Neuronal stem cell (in vitro differentiated cells): ENCODE measurements around the gene MRM2.

Experiments used
- DNase-seq: peaks from one replicate; pipeline ENCODE4 v3.0.0-alpha.2; 2013; ENCODE audit warnings: low spot score
- H2AFZ ChIP-seq: one replicate; pipeline ENCODE4 v1.6.1; 2013; ENCODE audit warnings: mild to moderate bottlenecking, low read length, inconsistent platforms
- H2AK5ac ChIP-seq: 2 replicates; pipeline ENCODE4 v1.6.1; 2013; ENCODE audit warnings: low read depth, mild to moderate bottlenecking, inconsistent platforms, low read length, moderate library complexity, mixed read lengths
- H2BK120ac ChIP-seq: 2 replicates; pipeline ENCODE4 v1.6.1; 2013; ENCODE audit warnings: low read depth, mild to moderate bottlenecking, inconsistent platforms, low read length, moderate library complexity, mixed read lengths
- H2BK12ac ChIP-seq: one replicate; pipeline ENCODE4 v1.6.1; 2013; ENCODE audit warnings: low read length, inconsistent platforms
- H2BK15ac ChIP-seq: 2 replicates; pipeline ENCODE4 v1.6.1; 2013; ENCODE audit warnings: mild to moderate bottlenecking, low read length, inconsistent platforms, mixed read lengths
- H2BK5ac ChIP-seq: one replicate; pipeline ENCODE4 v1.6.1; 2013; ENCODE audit warnings: inconsistent platforms, mild to moderate bottlenecking, low read length, moderate library complexity
- H3K14ac ChIP-seq: one replicate; pipeline ENCODE4 v1.6.1; 2013; ENCODE audit warnings: low read length, inconsistent platforms
- H3K18ac ChIP-seq: 2 replicates; pipeline ENCODE4 v1.6.1; 2013; ENCODE audit warnings: low read length, inconsistent platforms
- H3K23ac ChIP-seq: 2 replicates; pipeline ENCODE4 v1.6.1; 2013; ENCODE audit warnings: low read depth, mild to moderate bottlenecking, mixed read lengths, low read length, inconsistent platforms; ENCODE audit not compliant: poor library complexity
- H3K27ac ChIP-seq: replicated peaks from 3 replicates; pipeline ENCODE4 v1.5.1; 2013; ENCODE audit warnings: low read length, inconsistent platforms
- H3K27me3 ChIP-seq, 3 experiments: 2 replicates each; pipeline ENCODE4 v1.6.1; 2013; ENCODE audit warnings: low read length in 3 of 3, mild to moderate bottlenecking in 2 of 3, inconsistent platforms in 1 of 3, low read depth in 1 of 3, mixed read lengths in 1 of 3, moderate library complexity in 1 of 3; ENCODE audit not compliant: control insufficient read depth in 3 of 3, insufficient read depth in 3 of 3
- H3K36me3 ChIP-seq, 2 donors: replicated peaks in 1 of 2; 2 replicates each; pipeline ENCODE4 v1.6.1; 2013; ENCODE audit warnings: low read length in 2 of 2; ENCODE audit not compliant: control insufficient read depth in 2 of 2, insufficient read depth in 2 of 2
- H3K4ac ChIP-seq: 2 replicates; pipeline ENCODE4 v1.6.1; 2013; ENCODE audit warnings: inconsistent platforms, mild to moderate bottlenecking, low read length, moderate library complexity
- H3K4me1 ChIP-seq, 2 donors: 1 replicate in 1 of 2; 2 replicates in 1 of 2; pipeline ENCODE4 v1.6.1; 2013; ENCODE audit warnings: low read length in 2 of 2, low read depth in 1 of 2; ENCODE audit not compliant: control insufficient read depth in 2 of 2, insufficient read depth in 1 of 2
- H3K4me2 ChIP-seq: one replicate; pipeline ENCODE4 v1.6.1; 2013; ENCODE audit warnings: mild to moderate bottlenecking, low read length, inconsistent platforms; ENCODE audit not compliant: insufficient read depth, poor library complexity, severe bottlenecking
- H3K4me3 ChIP-seq, 2 donors: 2 replicates each; pipeline ENCODE4 v1.5.1; 2013; ENCODE audit warnings: low read length in 2 of 2, mild to moderate bottlenecking in 2 of 2, inconsistent platforms in 1 of 2, moderate library complexity in 1 of 2
- H3K79me1 ChIP-seq: one replicate; pipeline ENCODE4 v1.6.1; 2013; ENCODE audit warnings: low read depth, mild to moderate bottlenecking, inconsistent platforms, low read length, moderate library complexity
- H3K9ac ChIP-seq: one replicate; pipeline ENCODE4 v1.6.1; 2013; ENCODE audit warnings: mild to moderate bottlenecking, low read depth, low read length, inconsistent platforms; ENCODE audit not compliant: poor library complexity
- H3K9me3 ChIP-seq, 2 donors: replicated peaks in 1 of 2; 2 replicates each; pipeline versions ENCODE3 to v1.6.1; 2013; ENCODE audit warnings: low read length in 2 of 2, mild to moderate bottlenecking in 2 of 2, inconsistent platforms in 1 of 2, low read depth in 1 of 2, mixed read lengths in 1 of 2, moderate library complexity in 1 of 2; ENCODE audit not compliant: control insufficient read depth in 2 of 2, insufficient read depth in 1 of 2
- H4K8ac ChIP-seq: one replicate; pipeline ENCODE4 v1.6.1; 2013; ENCODE audit warnings: low read depth, mild to moderate bottlenecking, inconsistent platforms, low read length, moderate library complexity
- H4K91ac ChIP-seq: one replicate; pipeline ENCODE4 v1.6.1; 2013; ENCODE audit warnings: low read length, low read depth, mild to moderate bottlenecking, inconsistent platforms; ENCODE audit not compliant: poor library complexity
- WGBS, 2 donors: extraction: QIAGEN DNeasy Blood & Tissue Kit; methylation state at CpG; one replicate each; pipeline ENCODE4 v1.1.7; 2013; ENCODE audit warnings: missing lambda C conversion rate in 2 of 2, mixed read lengths in 1 of 2; ENCODE audit not compliant: insufficient read length in 2 of 2, insufficient replicate concordance in 1 of 2; ENCODE audit errors: extremely low coverage in 2 of 2; 5-methylcytosine and 5-hydroxymethylcytosine counted together

MRM2 gene

GRCh38 chr7:2272031-2272430, 30.0 kb upstream of the MRM2 start:
- Histone ChIP-seq H2BK5ac (no peak overlapping the region), H3K9ac (no peak overlapping the region), H3K79me1 (peaks cover 7% of the 10 kb centered on the region), H2BK12ac (no peak overlapping the region), H4K91ac (no peak overlapping the region), H3K36me3 (peaks cover 12 to 43% of the 10 kb centered on the region in 2 donors), H3K4me2 (no peak overlapping the region), H4K8ac (no peak overlapping the region), H2AFZ (no peak overlapping the region), H2AK5ac (no peak overlapping the region), H3K4me1 (peaks cover 8 to 17% of the 10 kb centered on the region in 2 donors), H3K4me3 (no peak overlapping the region), H3K23ac (no peak overlapping the region), H3K4ac (no peak overlapping the region), H3K18ac (no peak overlapping the region), H3K9me3 (peaks cover 0 to under 1% of the 10 kb centered on the region in 2 donors), H3K27ac (no peak overlapping the region), H3K27me3 (no peaks in the 10 kb centered on the region), H2BK120ac (no peak overlapping the region), H3K14ac (no peak overlapping the region), H2BK15ac (peak overlapping the region; percentile 52)
- WGBS, 2 donors, result no CpG with 5 or more reads among the region's 9 CpGs
- DNase-seq, result no peak

- Histone ChIP-seq H3K14ac (no peak overlapping the region), H3K4me1 (peaks cover 8 to 17% of the 10 kb centered on the region in 2 donors), H2BK12ac (no peak overlapping the region), H2BK120ac (no peak overlapping the region), H3K4me3 (no peak overlapping the region), H3K23ac (no peak overlapping the region), H2AK5ac (peak overlapping the region; percentile 49), H3K9ac (no peak overlapping the region), H4K91ac (no peak overlapping the region), H3K36me3 (peaks cover 14 to 41% of the 10 kb centered on the region in 2 donors), H2BK15ac (peak overlapping the region; percentile 90), H3K4ac (no peak overlapping the region), H3K4me2 (no peak overlapping the region), H4K8ac (no peak overlapping the region), H3K79me1 (peaks cover 7% of the 10 kb centered on the region), H3K27me3 (no peaks in the 10 kb centered on the region), H3K18ac (peak overlapping the region; percentile 36), H2BK5ac (no peak overlapping the region), H3K27ac (no peak overlapping the region), H2AFZ (no peak overlapping the region), H3K9me3 (peaks cover 2 to 3% of the 10 kb centered on the region in 2 donors)
- no CpG with 5 or more reads among the region's 27 CpGs for whole genome bisulfite sequencing, 2 donors
- no peak for DNase-seq
Measured at GRCh38 chr7:2271273-2272026, 29.4 kb upstream of the MRM2 start.

GRCh38 chr7:2270495-2270894, 28.5 kb upstream of the MRM2 start:
- Histone ChIP-seq H2BK5ac (no peak overlapping the region), H3K4me3 (no peak overlapping the region), H3K9ac (no peak overlapping the region), H4K91ac (no peak overlapping the region), H3K4ac (no peak overlapping the region), H3K23ac (no peak overlapping the region), H3K27me3 (no peaks in the 10 kb centered on the region), H2BK120ac (no peak overlapping the region), H3K4me1 (peaks cover 8 to 17% of the 10 kb centered on the region in 2 donors), H3K18ac (peak overlapping the region; percentile 90), H3K14ac (peak overlapping the region; percentile 47), H3K4me2 (no peak overlapping the region), H2AK5ac (peak overlapping the region; percentile 49), H3K36me3 (peaks cover 16 to 40% of the 10 kb centered on the region in 2 donors), H2BK15ac (peak overlapping the region; percentile 90), H4K8ac (no peak overlapping the region), H3K9me3 (peaks cover 2 to 3% of the 10 kb centered on the region in 2 donors), H3K79me1 (peaks cover 4% of the 10 kb centered on the region), H2AFZ (no peak overlapping the region), H3K27ac (no peak overlapping the region), H2BK12ac (no peak overlapping the region)
- no CpG with 5 or more reads among the region's 8 CpGs for WGBS, 2 donors
- DNase-seq, result no peak

- peak overlapping the region; percentile 66 for H4K8ac ChIP-seq
- H3K27me3 ChIP-seq, result no peaks in the 10 kb centered on the region
- peak overlapping the region; percentile 36 for H3K4me2 ChIP-seq
- H3K14ac ChIP-seq, result peak overlapping the region; percentile 47
- peaks cover 2 to 3% of the 10 kb centered on the region in 2 donors for H3K9me3 ChIP-seq
- H3K4ac ChIP-seq, result no peak overlapping the region
- H3K4me1 ChIP-seq, result peaks cover 8 to 17% of the 10 kb centered on the region in 2 donors
- peak overlapping the region; percentile 98 for H2AK5ac ChIP-seq
- no peak overlapping the region for H2AFZ ChIP-seq
- H3K36me3 ChIP-seq, result peaks cover 15 to 43% of the 10 kb centered on the region in 2 donors
- H3K27ac ChIP-seq, result peak overlapping the region; percentile 66
- no CpG with 5 or more reads among the region's 10 CpGs for WGBS, 2 donors
- H3K9ac ChIP-seq, result no peak overlapping the region
- H3K79me1 ChIP-seq, result peaks cover 4% of the 10 kb centered on the region
- no peak for DNase-seq
- H4K91ac ChIP-seq, result no peak overlapping the region
- H2BK12ac ChIP-seq, result peak overlapping the region; percentile 97
- peak overlapping the region; percentile 94 for H3K18ac ChIP-seq
- peak overlapping the region; percentile 90 for H2BK15ac ChIP-seq
- H2BK5ac ChIP-seq, result peak overlapping the region; percentile 83
- no peak overlapping the region for H3K23ac ChIP-seq
- no peak overlapping the region for H3K4me3 ChIP-seq
- peak overlapping the region; percentile 93 for H2BK120ac ChIP-seq
Measured at GRCh38 chr7:2269991-2270460, 28.0 kb upstream of the MRM2 start.
